MM.1S (cell line): Measurements from ENCODE around the gene BST1.

Experiments
- DNase-seq: peaks from one replicate; pipeline ENCODE4 v3.0.0-alpha.2; 2015
- H2AFZ ChIP-seq: fragments of 300-600 bp; sonication (generic); 2 replicates; pipeline ENCODE4 v1.6.0; 2016; ENCODE audit warnings: antibody characterized with exemption, low read length
- H3F3A ChIP-seq: fragments of 300-600 bp; sonication (generic); 2 replicates; pipeline ENCODE4 v1.6.1; 2016; ENCODE audit warnings: mild to moderate bottlenecking, antibody characterized with exemption, low read length, moderate library complexity, mixed read lengths; ENCODE audit not compliant: insufficient read depth
- H3K27ac ChIP-seq: fragments of 300-600 bp; sonication (generic); 2 replicates; pipeline ENCODE4 v1.5.1; 2016; ENCODE audit warnings: mild to moderate bottlenecking, low read length
- H3K27me3 ChIP-seq: fragments of 300-600 bp; sonication (generic); replicated peaks from 2 replicates; pipeline ENCODE4 v1.6.0; 2016; ENCODE audit warnings: low read length; ENCODE audit not compliant: insufficient read depth
- H3K36me3 ChIP-seq: fragments of 300-600 bp; sonication (generic); replicated peaks from 2 replicates; pipeline ENCODE4 v1.6.1; 2016; ENCODE audit warnings: mild to moderate bottlenecking, low read length, mixed read lengths; ENCODE audit not compliant: insufficient read depth
- H3K4me1 ChIP-seq: fragments of 300-600 bp; sonication (generic); 2 replicates; pipeline ENCODE4 v1.6.1; 2016; ENCODE audit warnings: low read length, mixed read lengths
- H3K4me2 ChIP-seq: fragments of 300-600 bp; sonication (generic); 2 replicates; pipeline ENCODE4 v1.6.0; 2016; ENCODE audit warnings: low read depth, low read length
- H3K4me3 ChIP-seq: fragments of 300-600 bp; sonication (generic); 2 replicates; pipeline ENCODE4 v1.5.1; 2016; ENCODE audit warnings: low read length, mixed read lengths
- H3K79me2 ChIP-seq: fragments of 300-600 bp; sonication (generic); 2 replicates; pipeline ENCODE4 v1.6.1; 2016; ENCODE audit warnings: mixed run types, low read length, mixed read lengths
- H3K9ac ChIP-seq: fragments of 300-600 bp; sonication (generic); 2 replicates; pipeline ENCODE4 v1.6.1; 2016; ENCODE audit warnings: low read length, mixed read lengths
- H3K9me2 ChIP-seq: fragments of 300-600 bp; sonication (generic); replicated peaks from 2 replicates; pipeline ENCODE4 v1.6.1; 2016; ENCODE audit warnings: mild to moderate bottlenecking, low read length, mixed read lengths; ENCODE audit not compliant: insufficient read depth
- H3K9me3 ChIP-seq: fragments of 300-600 bp; sonication (generic); replicated peaks from 2 replicates; pipeline ENCODE4 v1.6.1; 2016; ENCODE audit warnings: mild to moderate bottlenecking, low read length, mixed read lengths; ENCODE audit not compliant: insufficient read depth
- H4K20me1 ChIP-seq: fragments of 300-600 bp; sonication (generic); 2 replicates; pipeline ENCODE4 v1.6.1; 2016; ENCODE audit warnings: mild to moderate bottlenecking, low read length, moderate library complexity, mixed read lengths; ENCODE audit not compliant: insufficient read depth
- CTCF ChIP-seq: fragments of 300-600 bp; sonication (generic); IDR thresholded peaks from 2 replicates; pipeline ENCODE4 v1.5.1; 2016; ENCODE audit warnings: antibody characterized with exemption, low read length, mixed read lengths
- EZH2 ChIP-seq: fragments of 300-600 bp; sonication (generic); optimal IDR thresholded peaks from 2 replicates; pipeline ENCODE3; 2017; ENCODE audit warnings: low read depth, mild to moderate bottlenecking, antibody characterized with exemption, low read length, mixed read lengths
- EZH2phosphoT487 ChIP-seq: fragments of 300-600 bp; sonication (generic); IDR thresholded peaks from 2 replicates; pipeline ENCODE4 v1.6.1; 2018; ENCODE audit warnings: antibody characterized with exemption, low read length

BST1 gene

GRCh38 chr4:15657366-15657765, 45.5 kb upstream of the BST1 start:
- Histone ChIP-seq H3K79me2 (peaks cover 24% of the 10 kb centered on the region), H3K27me3 (no peaks in the 10 kb centered on the region), H2AFZ (no peak overlapping the region), H3K9ac (no peak overlapping the region), H3K9me2 (no peaks in the 10 kb centered on the region), H3K4me2 (no peak overlapping the region), H4K20me1 (no peaks in the 10 kb centered on the region), H3K4me3 (no peak overlapping the region), H3K27ac (no peak overlapping the region), H3F3A (peaks cover 29% of the 10 kb centered on the region), H3K9me3 (no peaks in the 10 kb centered on the region), H3K36me3 (no peaks in the 10 kb centered on the region), H3K4me1 (peaks cover 15% of the 10 kb centered on the region)
- DNase-seq = no peak
- TF ChIP-seq EZH2phosphoT487 (no peak), EZH2 (no peak), CTCF (no peak)

- no peak overlapping the region for H2AFZ ChIP-seq
- H3K4me2 ChIP-seq = no peak overlapping the region
- no peak for DNase-seq
- no peak overlapping the region for H3K4me3 ChIP-seq
- H3F3A ChIP-seq = peaks cover 28% of the 10 kb centered on the region
- no peaks in the 10 kb centered on the region for H3K9me2 ChIP-seq
- TF ChIP-seq CTCF (no peak), EZH2 (no peak), EZH2phosphoT487 (no peak)
- peaks cover 6% of the 10 kb centered on the region for H3K4me1 ChIP-seq
- no peaks in the 10 kb centered on the region for H4K20me1 ChIP-seq
- H3K9ac ChIP-seq = no peak overlapping the region
- peaks cover 15% of the 10 kb centered on the region for H3K79me2 ChIP-seq
- H3K9me3 ChIP-seq = no peaks in the 10 kb centered on the region
- no peak overlapping the region for H3K27ac ChIP-seq
- H3K36me3 ChIP-seq = no peaks in the 10 kb centered on the region
- no peaks in the 10 kb centered on the region for H3K27me3 ChIP-seq
Observed at GRCh38 chr4:15658136-15658770, 44.6 kb upstream of the BST1 start.

- Histone ChIP-seq H3K27ac (no peak overlapping the region), H4K20me1 (no peaks in the 10 kb centered on the region), H3K4me1 (peaks cover 6% of the 10 kb centered on the region; the same call in 1 of the 2 replicates), H3K79me2 (peaks cover 9% of the 10 kb centered on the region), H3K27me3 (no peaks in the 10 kb centered on the region), H3K36me3 (no peaks in the 10 kb centered on the region), H3K9me2 (no peaks in the 10 kb centered on the region), H3F3A (peaks cover 23% of the 10 kb centered on the region), H3K4me2 (no peak overlapping the region), H3K9ac (no peak overlapping the region), H3K9me3 (no peaks in the 10 kb centered on the region), H3K4me3 (no peak overlapping the region), H2AFZ (no peak overlapping the region)
- TF ChIP-seq CTCF (no peak), EZH2 (no peak), EZH2phosphoT487 (no peak)
- DNase-seq = no peak
Observed at GRCh38 chr4:15658781-15659180, 44.1 kb upstream of the BST1 start.
